ENCODE measurements around the gene ADARB2. TPM values are rescaled to one million over a fixed set of nuclear protein-coding genes. Genes with fewer than 3 reads are reported as not detected.

ADARB2 gene
- total and polyA plus RNA-seq, 5 donors from 2014 or later, result 0.27 to 2.9 (median 0.69) TPM; not detected in 1

- ATAC-seq (ENCODE audit: low read depth in 2 of 2), result no peak
- H3K4me3 Mint-ChIP-seq, result no peak overlapping the region
- H3K9me3 Mint-ChIP-seq, result peaks cover 0 to 14% (median 2%) of the 10 kb centered on the region in 7 donors
- peaks cover 5% of the 10 kb centered on the region for H3K4me1 ChIP-seq (ENCODE audit: control insufficient read depth, insufficient read depth, low read length, poor library complexity, severe bottlenecking)
- no peak overlapping the region for H3K4me3 ChIP-seq (ENCODE audit: low read depth, low read length)
- no peaks in the 10 kb centered on the region for H3K36me3 ChIP-seq (ENCODE audit: control insufficient read depth, insufficient read depth, low read length)
- H3K27ac ChIP-seq (ENCODE audit: insufficient read depth, low read length, poor library complexity, severe bottlenecking), result no peak overlapping the region
- peaks cover 6% of the 10 kb centered on the region for H3K27me3 Mint-ChIP-seq
- H3K4me1 Mint-ChIP-seq, result peaks cover 5 to 24% (median 10%) of the 10 kb centered on the region in 4 donors
- H3K27ac Mint-ChIP-seq, result no peak overlapping the region
- no peaks in the 10 kb centered on the region for H3K36me3 Mint-ChIP-seq
- no peak for DNase-seq
- no peaks in the 10 kb centered on the region for H3K27me3 ChIP-seq (ENCODE audit: control insufficient read depth, insufficient read depth, low read length)
- H3K9me3 ChIP-seq (ENCODE audit: control insufficient read depth in 2 of 2, low read length in 2 of 2), result peaks cover 5 to 10% of the 10 kb centered on the region in 2 experiments
Observed at GRCh38 chr10:1148855-1149605, 588.3 kb downstream of the ADARB2 start.

GRCh38 chr10:1147810-1148209 is 589.5 kb downstream of the ADARB2 start:
- Histone ChIP-seq H3K36me3 (ENCODE audit: control insufficient read depth, insufficient read depth, low read length) (no peaks in the 10 kb centered on the region), H3K4me3 (ENCODE audit: low read depth, low read length) (no peak overlapping the region), H3K4me1 (ENCODE audit: control insufficient read depth, insufficient read depth, low read length, poor library complexity, severe bottlenecking) (peaks cover 5% of the 10 kb centered on the region), H3K27ac (ENCODE audit: insufficient read depth, low read length, poor library complexity, severe bottlenecking) (no peak overlapping the region), H3K27me3 (ENCODE audit: control insufficient read depth, insufficient read depth, low read length) (no peaks in the 10 kb centered on the region), H3K9me3 (ENCODE audit: control insufficient read depth in 2 of 2, low read length in 2 of 2) (peaks cover 5 to 10% of the 10 kb centered on the region in 2 experiments)
- Mint-ChIP-seq H3K27me3 (peaks cover 6% of the 10 kb centered on the region), H3K36me3 (no peaks in the 10 kb centered on the region), H3K27ac (no peak overlapping the region), H3K4me3 (no peak overlapping the region), H3K4me1 (peaks cover 5 to 24% (median 10%) of the 10 kb centered on the region in 4 donors), H3K9me3 (peaks cover 0 to 14% (median 2%) of the 10 kb centered on the region in 7 donors)
- DNase-seq, result no peak
- ATAC-seq (ENCODE audit: low read depth in 2 of 2), result no peak

GRCh38 chr10:1142596-1142995 is 594.7 kb downstream of the ADARB2 start:
- no peaks in the 10 kb centered on the region for H3K36me3 ChIP-seq (ENCODE audit: control insufficient read depth, insufficient read depth, low read length)
- Mint-ChIP-seq H3K27me3 (peaks cover 22% of the 10 kb centered on the region), H3K9me3 (peaks cover 2 to 31% (median 8%) of the 10 kb centered on the region in 7 donors), H3K4me1 (no peaks in the 10 kb centered on the region), H3K4me3 (no peak overlapping the region), H3K27ac (no peak overlapping the region), H3K36me3 (no peaks in the 10 kb centered on the region)
- H3K27me3 ChIP-seq (ENCODE audit: control insufficient read depth, insufficient read depth, low read length), result no peaks in the 10 kb centered on the region
- peak in 1 of 3 donors; percentile 50 for DNase-seq
- no peak overlapping the region for H3K27ac ChIP-seq (ENCODE audit: insufficient read depth, low read length, poor library complexity, severe bottlenecking)
- no peak overlapping the region for H3K4me3 ChIP-seq (ENCODE audit: low read depth, low read length)
- peaks cover 18 to 23% of the 10 kb centered on the region in 2 experiments for H3K9me3 ChIP-seq (ENCODE audit: control insufficient read depth in 2 of 2, low read length in 2 of 2)
- no peak for ATAC-seq (ENCODE audit: low read depth in 2 of 2)
- H3K4me1 ChIP-seq (ENCODE audit: control insufficient read depth, insufficient read depth, low read length, poor library complexity, severe bottlenecking), result no peaks in the 10 kb centered on the region

GRCh38 chr10:1141701-1142100 is 595.6 kb downstream of the ADARB2 start:
- no peak overlapping the region for H3K4me3 Mint-ChIP-seq
- Histone ChIP-seq H3K27me3 (ENCODE audit: control insufficient read depth, insufficient read depth, low read length) (no peaks in the 10 kb centered on the region), H3K36me3 (ENCODE audit: control insufficient read depth, insufficient read depth, low read length) (no peaks in the 10 kb centered on the region), H3K4me1 (ENCODE audit: control insufficient read depth, insufficient read depth, low read length, poor library complexity, severe bottlenecking) (no peaks in the 10 kb centered on the region), H3K27ac (ENCODE audit: insufficient read depth, low read length, poor library complexity, severe bottlenecking) (no peak overlapping the region), H3K4me3 (ENCODE audit: low read depth, low read length) (no peak overlapping the region), H3K9me3 (ENCODE audit: control insufficient read depth in 2 of 2, low read length in 2 of 2) (peaks cover 18 to 22% of the 10 kb centered on the region in 2 experiments)
- peaks cover 2 to 26% (median 8%) of the 10 kb centered on the region in 7 donors for H3K9me3 Mint-ChIP-seq
- H3K27me3 Mint-ChIP-seq, result peaks cover 22% of the 10 kb centered on the region
- no peaks in the 10 kb centered on the region for H3K4me1 Mint-ChIP-seq
- ATAC-seq (ENCODE audit: low read depth in 2 of 2) (no peak), DNase-seq (no peak)
- no peak overlapping the region for H3K27ac Mint-ChIP-seq
- H3K36me3 Mint-ChIP-seq, result no peaks in the 10 kb centered on the region

GRCh38 chr10:1141261-1141660 is 596.1 kb downstream of the ADARB2 start:
- Histone ChIP-seq H3K9me3 (ENCODE audit: control insufficient read depth in 2 of 2, low read length in 2 of 2) (peaks cover 15 to 20% of the 10 kb centered on the region in 2 experiments), H3K27ac (ENCODE audit: insufficient read depth, low read length, poor library complexity, severe bottlenecking) (no peak overlapping the region), H3K4me1 (ENCODE audit: control insufficient read depth, insufficient read depth, low read length, poor library complexity, severe bottlenecking) (no peaks in the 10 kb centered on the region), H3K36me3 (ENCODE audit: control insufficient read depth, insufficient read depth, low read length) (no peaks in the 10 kb centered on the region), H3K4me3 (ENCODE audit: low read depth, low read length) (no peak overlapping the region), H3K27me3 (ENCODE audit: control insufficient read depth, insufficient read depth, low read length) (no peaks in the 10 kb centered on the region)
- Mint-ChIP-seq H3K36me3 (no peaks in the 10 kb centered on the region), H3K27ac (no peak overlapping the region), H3K4me1 (no peaks in the 10 kb centered on the region), H3K4me3 (no peak overlapping the region), H3K27me3 (peaks cover 22% of the 10 kb centered on the region), H3K9me3 (peaks cover 2 to 24% (median 8%) of the 10 kb centered on the region in 7 donors)
- DNase-seq (no peak), ATAC-seq (ENCODE audit: low read depth in 2 of 2) (no peak)

GRCh38 chr10:1138529-1138928 is 598.8 kb downstream of the ADARB2 start:
- peaks cover 0 to 17% (median 8%) of the 10 kb centered on the region in 7 donors for H3K9me3 Mint-ChIP-seq
- H3K27ac Mint-ChIP-seq, result no peak overlapping the region
- no peaks in the 10 kb centered on the region for H3K36me3 Mint-ChIP-seq
- H3K4me1 Mint-ChIP-seq, result peaks cover 0 to 9% (median 5%) of the 10 kb centered on the region in 4 donors
- peaks cover 13% of the 10 kb centered on the region in 2 experiments for H3K9me3 ChIP-seq (ENCODE audit: control insufficient read depth in 2 of 2, low read length in 2 of 2)
- H3K27me3 ChIP-seq (ENCODE audit: control insufficient read depth, insufficient read depth, low read length), result no peaks in the 10 kb centered on the region
- no peak for ATAC-seq (ENCODE audit: low read depth in 2 of 2)
- no peak overlapping the region for H3K4me3 Mint-ChIP-seq
- peaks cover 15% of the 10 kb centered on the region for H3K27me3 Mint-ChIP-seq
- H3K4me1 ChIP-seq (ENCODE audit: control insufficient read depth, insufficient read depth, low read length, poor library complexity, severe bottlenecking), result no peaks in the 10 kb centered on the region
- no peak overlapping the region for H3K27ac ChIP-seq (ENCODE audit: insufficient read depth, low read length, poor library complexity, severe bottlenecking)
- H3K4me3 ChIP-seq (ENCODE audit: low read depth, low read length), result no peak overlapping the region
- no peaks in the 10 kb centered on the region for H3K36me3 ChIP-seq (ENCODE audit: control insufficient read depth, insufficient read depth, low read length)
- no peak for DNase-seq

GRCh38 chr10:1137499-1138163 is 599.7 kb downstream of the ADARB2 start:
- H3K9me3 Mint-ChIP-seq, result peaks cover 0 to 17% (median 8%) of the 10 kb centered on the region in 7 donors
- ATAC-seq (ENCODE audit: low read depth in 2 of 2) (no peak), DNase-seq (no peak)
- Histone ChIP-seq H3K4me1 (ENCODE audit: control insufficient read depth, insufficient read depth, low read length, poor library complexity, severe bottlenecking) (no peaks in the 10 kb centered on the region), H3K36me3 (ENCODE audit: control insufficient read depth, insufficient read depth, low read length) (no peaks in the 10 kb centered on the region), H3K9me3 (ENCODE audit: control insufficient read depth in 2 of 2, low read length in 2 of 2) (peaks cover 13% of the 10 kb centered on the region in 2 experiments), H3K4me3 (ENCODE audit: low read depth, low read length) (no peak overlapping the region), H3K27me3 (ENCODE audit: control insufficient read depth, insufficient read depth, low read length) (no peaks in the 10 kb centered on the region), H3K27ac (ENCODE audit: insufficient read depth, low read length, poor library complexity, severe bottlenecking) (no peak overlapping the region)
- peaks cover 0 to 10% (median 7%) of the 10 kb centered on the region in 4 donors for H3K4me1 Mint-ChIP-seq
- no peak overlapping the region for H3K4me3 Mint-ChIP-seq
- H3K27me3 Mint-ChIP-seq, result peaks cover 15% of the 10 kb centered on the region
- no peaks in the 10 kb centered on the region for H3K36me3 Mint-ChIP-seq
- H3K27ac Mint-ChIP-seq, result no peak overlapping the region
